ENCODE results near the gene GDPD5. TPM values are rescaled to one million over a fixed set of nuclear protein-coding genes. Genes with fewer than 3 reads are reported as not detected.

Gene GDPD5
- polyA plus RNA-seq, 3 donors, result 4.9 to 39.0 (median 7.6) TPM

DNA sequence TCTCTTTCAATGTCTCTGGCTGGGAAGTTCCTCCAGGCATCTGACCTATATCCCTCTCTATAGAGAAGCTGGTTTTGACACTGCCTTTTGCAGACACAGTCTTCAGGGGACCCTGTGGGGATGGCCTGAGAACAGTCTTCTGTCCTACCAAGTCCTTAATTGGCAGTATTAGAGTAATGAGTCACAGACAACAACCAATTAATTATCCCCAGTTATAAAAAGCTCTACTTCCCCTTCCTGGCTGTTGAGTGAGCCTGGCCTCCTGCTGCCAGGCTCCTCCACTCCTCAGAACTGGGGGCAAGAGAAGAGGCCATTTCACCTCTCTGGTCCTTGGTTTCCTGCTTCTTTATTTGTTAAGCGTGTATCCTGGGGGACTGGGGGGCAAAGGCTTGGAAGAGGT lies 51.5 kb downstream of the GDPD5 start:
- H3K4me3 ChIP-seq (replicated peaks in 1 of 3; ENCODE audit: low read depth in 2 of 3, low read length in 3 of 3), result no peak overlapping the region
- DNase-seq, result peak; percentile 14 to 37 (median 25)
- no peaks in the 10 kb centered on the region for H3K79me2 ChIP-seq (ENCODE audit: insufficient read depth, low read length)
- H3K9me3 ChIP-seq (replicated peaks in 1 of 2; ENCODE audit: control insufficient read depth in 1 of 2, insufficient read depth in 1 of 2, low read length in 2 of 2), result no peaks in the 10 kb centered on the region
- no peaks in the 10 kb centered on the region for H3K9me3 Mint-ChIP-seq
- no peaks in the 10 kb centered on the region for H3K27me3 ChIP-seq (ENCODE audit: control insufficient read depth in 2 of 2, insufficient read depth in 2 of 2, low read length in 2 of 2)
- no peak overlapping the region for H3K27ac ChIP-seq (ENCODE audit: low read depth in 1 of 2, low read length in 2 of 2)
- H3K9ac ChIP-seq (ENCODE audit: insufficient read depth, low read length, poor library complexity, severe bottlenecking), result no peak overlapping the region
- peaks cover 8% of the 10 kb centered on the region for H4K20me1 ChIP-seq (ENCODE audit: insufficient read depth, low read length)
- TF ChIP-seq, protein P1, sequence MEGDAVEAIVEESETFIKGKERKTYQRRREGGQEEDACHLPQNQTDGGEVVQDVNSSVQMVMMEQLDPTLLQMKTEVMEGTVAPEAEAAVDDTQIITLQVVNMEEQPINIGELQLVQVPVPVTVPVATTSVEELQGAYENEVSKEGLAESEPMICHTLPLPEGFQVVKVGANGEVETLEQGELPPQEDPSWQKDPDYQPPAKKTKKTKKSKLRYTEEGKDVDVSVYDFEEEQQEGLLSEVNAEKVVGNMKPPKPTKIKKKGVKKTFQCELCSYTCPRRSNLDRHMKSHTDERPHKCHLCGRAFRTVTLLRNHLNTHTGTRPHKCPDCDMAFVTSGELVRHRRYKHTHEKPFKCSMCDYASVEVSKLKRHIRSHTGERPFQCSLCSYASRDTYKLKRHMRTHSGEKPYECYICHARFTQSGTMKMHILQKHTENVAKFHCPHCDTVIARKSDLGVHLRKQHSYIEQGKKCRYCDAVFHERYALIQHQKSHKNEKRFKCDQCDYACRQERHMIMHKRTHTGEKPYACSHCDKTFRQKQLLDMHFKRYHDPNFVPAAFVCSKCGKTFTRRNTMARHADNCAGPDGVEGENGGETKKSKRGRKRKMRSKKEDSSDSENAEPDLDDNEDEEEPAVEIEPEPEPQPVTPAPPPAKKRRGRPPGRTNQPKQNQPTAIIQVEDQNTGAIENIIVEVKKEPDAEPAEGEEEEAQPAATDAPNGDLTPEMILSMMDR (IDR thresholded peaks at IDR 0.05), result no peak
- WGBS (ENCODE audit: insufficient coverage), result no CpG with 5 or more reads among the region's 1 CpG
- H3K4me1 ChIP-seq (ENCODE audit: control insufficient read depth in 1 of 2, insufficient read depth in 2 of 2, low read length in 2 of 2), result peaks cover 21 to 25% of the 10 kb centered on the region in 2 donors
- H3K27me3 Mint-ChIP-seq (ENCODE audit: low read depth in 3 of 3), result peaks cover 0 to 3% (median 0%) of the 10 kb centered on the region in 3 donors
- peak overlapping the region in 2 of 7 donors; percentile 50 to 82 for H3K27ac Mint-ChIP-seq
- H3K4me3 Mint-ChIP-seq, result no peak overlapping the region
- H3K36me3 Mint-ChIP-seq, result peaks cover 22 to 25% of the 10 kb centered on the region in 2 donors
- intact Hi-C loops (cut with micrococcal nuclease), result no loop called here
- peak overlapping the region; percentile 10 for H2AFZ ChIP-seq (ENCODE audit: insufficient read depth, low read depth, low read length, poor library complexity, severe bottlenecking)
- H3K4me1 Mint-ChIP-seq, result peaks cover 25% of the 10 kb centered on the region
- no peak overlapping the region for H3K4me2 ChIP-seq (replicated peaks; ENCODE audit: extremely low read depth, low read length, poor library complexity, severe bottlenecking)
- H3K36me3 ChIP-seq (replicated peaks in 1 of 2; ENCODE audit: control insufficient read depth in 1 of 2, insufficient read depth in 2 of 2, low read length in 2 of 2), result peaks cover 0 to 21% of the 10 kb centered on the region in 2 donors

DNA sequence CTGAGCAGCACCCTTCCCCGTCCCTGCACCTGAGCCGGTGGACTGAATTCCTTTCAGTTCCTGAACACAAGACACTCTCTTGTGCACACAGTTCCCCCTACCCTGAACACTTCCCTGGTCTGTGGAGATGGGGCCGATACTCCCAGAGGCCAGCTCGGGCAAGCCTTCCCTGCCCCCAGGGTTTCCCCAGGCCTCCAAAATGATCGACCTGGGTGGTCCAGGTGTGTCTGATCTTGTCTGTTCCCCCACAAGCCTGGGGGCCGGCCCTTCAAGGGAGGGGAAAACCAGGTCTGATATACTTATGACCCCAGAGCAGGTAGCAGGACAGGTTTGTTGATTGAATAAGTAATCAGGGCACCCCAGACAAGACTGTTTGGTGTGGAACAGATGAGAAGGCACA lies 52.1 kb downstream of the GDPD5 start:
- intact Hi-C loops (cut with micrococcal nuclease), result no loop called here
- H3K4me2 ChIP-seq (replicated peaks; ENCODE audit: extremely low read depth, low read length, poor library complexity, severe bottlenecking), result no peak overlapping the region

More for the DNA sequence above, 52.1 kb downstream of the GDPD5 start:
- Histone ChIP-seq H3K4me3 (replicated peaks in 1 of 3; ENCODE audit: low read depth in 2 of 3, low read length in 3 of 3) (no peak overlapping the region), H3K79me2 (ENCODE audit: insufficient read depth, low read length) (no peaks in the 10 kb centered on the region), H3K4me1 (ENCODE audit: control insufficient read depth in 1 of 2, insufficient read depth in 2 of 2, low read length in 2 of 2) (peaks cover 21 to 25% of the 10 kb centered on the region in 2 donors), H3K27me3 (ENCODE audit: control insufficient read depth in 2 of 2, insufficient read depth in 2 of 2, low read length in 2 of 2) (no peaks in the 10 kb centered on the region), H3K36me3 (replicated peaks in 1 of 2; ENCODE audit: control insufficient read depth in 1 of 2, insufficient read depth in 2 of 2, low read length in 2 of 2) (peaks cover 0 to 17% of the 10 kb centered on the region in 2 donors), H3K9ac (ENCODE audit: insufficient read depth, low read length, poor library complexity, severe bottlenecking) (no peak overlapping the region), H4K20me1 (ENCODE audit: insufficient read depth, low read length) (peaks cover 8% of the 10 kb centered on the region), H3K27ac (ENCODE audit: low read depth in 1 of 2, low read length in 2 of 2) (no peak overlapping the region), H3K9me3 (replicated peaks in 1 of 2; ENCODE audit: control insufficient read depth in 1 of 2, insufficient read depth in 1 of 2, low read length in 2 of 2) (no peaks in the 10 kb centered on the region), H2AFZ (ENCODE audit: insufficient read depth, low read depth, low read length, poor library complexity, severe bottlenecking) (no peak overlapping the region)
- WGBS (ENCODE audit: insufficient coverage), result 89% methylated on average over 4 of the region's 6 CpGs
- no peak for DNase-seq
- H3K27ac Mint-ChIP-seq, result no peak overlapping the region
- H3K36me3 Mint-ChIP-seq, result peaks cover 25 to 26% of the 10 kb centered on the region in 2 donors
- TF ChIP-seq, protein P1 (IDR thresholded peaks at IDR 0.05), result no peak
- H3K4me1 Mint-ChIP-seq, result peaks cover 28% of the 10 kb centered on the region
- H3K27me3 Mint-ChIP-seq (ENCODE audit: low read depth in 3 of 3), result peaks cover 0 to 3% (median 0%) of the 10 kb centered on the region in 3 donors
- H3K4me3 Mint-ChIP-seq, result no peak overlapping the region
- no peaks in the 10 kb centered on the region for H3K9me3 Mint-ChIP-seq
